GM19238 (cell line): ENCODE data around the gene ARHGAP4.

ENCODE experiments used
- DNase-seq: peaks from one replicate; pipeline ENCODE4 v3.0.0; 2011; ENCODE audit warnings: low spot score; ENCODE audit not compliant: insufficient read length

ARHGAP4 gene

GRCh38 chrX:153882557-153882956 is 43.5 kb downstream of the ARHGAP4 start:
- DNase-seq: no peak

- DNase-seq: no peak
Measured at GRCh38 chrX:153882086-153882498, 44.0 kb downstream of the ARHGAP4 start.

GRCh38 chrX:153881281-153881680 is 44.8 kb downstream of the ARHGAP4 start:
- DNase-seq: no peak

- no peak for DNase-seq
Measured at GRCh38 chrX:153880440-153880815, 45.6 kb downstream of the ARHGAP4 start.

GRCh38 chrX:153879741-153880439 is 46.2 kb downstream of the ARHGAP4 start:
- DNase-seq: no peak

- no peak for DNase-seq
Measured at GRCh38 chrX:153878969-153879653, 47.0 kb downstream of the ARHGAP4 start.

GRCh38 chrX:153878345-153878744 is 47.7 kb downstream of the ARHGAP4 start:
- no peak for DNase-seq

- DNase-seq: no peak
Measured at GRCh38 chrX:153877571-153878261, 48.3 kb downstream of the ARHGAP4 start.

- DNase-seq: no peak
Measured at GRCh38 chrX:153876112-153876491, 50.0 kb downstream of the ARHGAP4 start.

GRCh38 chrX:153875391-153876111 is 50.5 kb downstream of the ARHGAP4 start:
- DNase-seq: peak; percentile 62

GRCh38 chrX:153874366-153875125 is 51.5 kb downstream of the ARHGAP4 start:
- no peak for DNase-seq

GRCh38 chrX:153874085-153874365 is 52.0 kb downstream of the ARHGAP4 start:
- no peak for DNase-seq

GRCh38 chrX:153873282-153874084 is 52.6 kb downstream of the ARHGAP4 start:
- no peak for DNase-seq

- no peak for DNase-seq
Measured at GRCh38 chrX:153871946-153872878, 53.9 kb downstream of the ARHGAP4 start.

GRCh38 chrX:153871451-153871850 is 54.6 kb downstream of the ARHGAP4 start:
- no peak for DNase-seq

- no peak for DNase-seq
Measured at GRCh38 chrX:153870791-153871360, 55.2 kb downstream of the ARHGAP4 start.

GRCh38 chrX:153870288-153870690 is 55.8 kb downstream of the ARHGAP4 start:
- DNase-seq: no peak

- peak; percentile 2 for DNase-seq
Measured at GRCh38 chrX:153869473-153870287, 56.4 kb downstream of the ARHGAP4 start.
